ENCODE measurements around the gene IRS1.

DNA sequence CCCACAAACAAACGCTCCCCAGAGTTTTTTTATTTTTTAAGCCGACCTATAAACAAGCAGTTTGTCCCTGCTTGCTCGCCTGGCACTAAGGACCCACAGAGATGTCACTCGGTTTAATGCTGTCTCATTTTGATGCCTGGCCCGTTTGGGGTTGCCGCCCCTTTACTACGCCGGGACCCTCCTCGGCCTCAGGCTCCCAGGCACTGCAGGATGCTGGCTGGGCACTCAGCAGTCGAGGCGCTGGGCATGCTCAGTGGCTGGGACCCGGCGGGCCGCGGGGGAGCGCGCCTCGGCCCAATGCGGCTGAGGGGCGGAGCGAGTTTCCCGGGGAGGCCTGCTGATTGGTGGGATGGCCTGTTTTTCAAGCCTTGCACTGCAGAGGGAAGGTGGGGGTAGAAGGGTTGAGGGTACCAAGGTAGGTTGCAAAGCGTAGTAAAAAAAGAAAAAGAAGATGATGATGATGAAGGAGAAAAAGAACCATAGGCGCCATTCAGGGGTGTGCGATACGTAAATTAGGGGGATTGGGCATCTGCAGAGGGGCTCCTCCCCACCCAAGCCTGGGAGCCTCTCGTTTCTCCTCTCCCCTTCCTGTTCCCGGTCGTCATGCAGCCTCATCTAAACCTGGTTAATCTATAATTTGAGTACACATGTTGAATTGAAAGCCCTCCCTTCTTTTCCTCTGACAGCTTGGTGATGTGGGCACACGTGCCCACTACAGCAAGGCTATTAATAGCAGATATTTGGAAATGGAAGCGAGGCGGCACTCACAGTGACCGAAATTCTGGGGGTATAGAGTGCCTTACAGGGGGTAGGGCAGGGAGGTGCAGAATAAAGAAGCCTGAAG is 1.5 kb upstream of the IRS1 start:
- TF ChIP-seq, protein P1, sequence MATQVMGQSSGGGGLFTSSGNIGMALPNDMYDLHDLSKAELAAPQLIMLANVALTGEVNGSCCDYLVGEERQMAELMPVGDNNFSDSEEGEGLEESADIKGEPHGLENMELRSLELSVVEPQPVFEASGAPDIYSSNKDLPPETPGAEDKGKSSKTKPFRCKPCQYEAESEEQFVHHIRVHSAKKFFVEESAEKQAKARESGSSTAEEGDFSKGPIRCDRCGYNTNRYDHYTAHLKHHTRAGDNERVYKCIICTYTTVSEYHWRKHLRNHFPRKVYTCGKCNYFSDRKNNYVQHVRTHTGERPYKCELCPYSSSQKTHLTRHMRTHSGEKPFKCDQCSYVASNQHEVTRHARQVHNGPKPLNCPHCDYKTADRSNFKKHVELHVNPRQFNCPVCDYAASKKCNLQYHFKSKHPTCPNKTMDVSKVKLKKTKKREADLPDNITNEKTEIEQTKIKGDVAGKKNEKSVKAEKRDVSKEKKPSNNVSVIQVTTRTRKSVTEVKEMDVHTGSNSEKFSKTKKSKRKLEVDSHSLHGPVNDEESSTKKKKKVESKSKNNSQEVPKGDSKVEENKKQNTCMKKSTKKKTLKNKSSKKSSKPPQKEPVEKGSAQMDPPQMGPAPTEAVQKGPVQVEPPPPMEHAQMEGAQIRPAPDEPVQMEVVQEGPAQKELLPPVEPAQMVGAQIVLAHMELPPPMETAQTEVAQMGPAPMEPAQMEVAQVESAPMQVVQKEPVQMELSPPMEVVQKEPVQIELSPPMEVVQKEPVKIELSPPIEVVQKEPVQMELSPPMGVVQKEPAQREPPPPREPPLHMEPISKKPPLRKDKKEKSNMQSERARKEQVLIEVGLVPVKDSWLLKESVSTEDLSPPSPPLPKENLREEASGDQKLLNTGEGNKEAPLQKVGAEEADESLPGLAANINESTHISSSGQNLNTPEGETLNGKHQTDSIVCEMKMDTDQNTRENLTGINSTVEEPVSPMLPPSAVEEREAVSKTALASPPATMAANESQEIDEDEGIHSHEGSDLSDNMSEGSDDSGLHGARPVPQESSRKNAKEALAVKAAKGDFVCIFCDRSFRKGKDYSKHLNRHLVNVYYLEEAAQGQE (IDR thresholded peaks at IDR 0.05; ENCODE audit: insufficient read depth in 1 of 2, low read depth in 2 of 2, low read length in 2 of 2), result no peak
- TF ChIP-seq TAF1 (IDR thresholded peaks at IDR 0.05; ENCODE audit: borderline replicate concordance, insufficient read depth, low read length), result no peak
